MM.1S (cell line): Measurements from ENCODE around the gene PLXNA4.

Source experiments
- CTCF ChIP-seq: fragments of 300-600 bp; sonication (generic); IDR thresholded peaks from 2 replicates; pipeline ENCODE4 v1.5.1; 2016; ENCODE audit warnings: antibody characterized with exemption, low read length, mixed read lengths
- EZH2 ChIP-seq: fragments of 300-600 bp; sonication (generic); optimal IDR thresholded peaks from 2 replicates; pipeline ENCODE3; 2017; ENCODE audit warnings: low read depth, mild to moderate bottlenecking, antibody characterized with exemption, low read length, mixed read lengths

DNA sequence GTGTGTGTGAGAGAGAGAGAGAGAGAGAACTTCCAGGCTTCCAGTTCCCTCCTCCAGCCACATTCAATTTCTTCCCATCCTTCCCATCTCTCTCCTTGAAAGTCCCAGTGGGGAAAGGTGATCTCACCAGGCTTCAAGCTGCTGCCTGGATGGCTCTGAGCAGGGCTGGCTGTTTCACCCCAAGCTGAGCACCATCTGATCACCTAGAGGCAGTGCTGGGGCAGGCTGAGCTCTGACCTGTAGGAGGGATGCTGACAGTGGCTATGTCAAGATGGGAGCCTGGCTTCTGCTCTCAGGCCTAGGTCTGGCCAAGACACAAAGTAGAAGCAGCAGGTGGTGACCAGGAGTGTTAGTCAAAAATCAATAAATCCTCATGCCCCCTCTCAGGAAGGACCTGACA, 370.8 kb downstream of the PLXNA4 start:
- TF ChIP-seq CTCF, result no peak
- TF ChIP-seq EZH2, result no peak
